Transverse colon (tissue), 4 donors: ENCODE measurements around the gene MACROD1.

Experiments
- POLR2A ChIP-seq: fragments of 450-650 bp; IDR thresholded peaks from one replicate; pipeline ENCODE4 v1.6.1; 2016; ENCODE audit warnings: antibody characterized with exemption, mild to moderate bottlenecking, moderate library complexity
- POLR2AphosphoS5 ChIP-seq, 3 donors: sonication (generic); formaldehyde crosslinking; IDR thresholded peaks; one replicate each; pipeline ENCODE4 v1.6.1; 2016; ENCODE audit warnings: antibody characterized with exemption in 3 of 3
- TF ChIP-seq, protein P1 (sequence below), 5 experiments: fragments of 200-600 bp in 3 of 5; fragments of 450-650 bp in 2 of 5; sonication (generic) in 3 of 5; IDR thresholded peaks; 1 replicate in 2 of 5; 2 replicates in 3 of 5; pipeline ENCODE4 v1.5.1; 2016 to 2017; ENCODE audit warnings: antibody characterized with exemption in 5 of 5, inconsistent platforms in 3 of 5, mild to moderate bottlenecking in 2 of 5, moderate library complexity in 1 of 5

DNA sequence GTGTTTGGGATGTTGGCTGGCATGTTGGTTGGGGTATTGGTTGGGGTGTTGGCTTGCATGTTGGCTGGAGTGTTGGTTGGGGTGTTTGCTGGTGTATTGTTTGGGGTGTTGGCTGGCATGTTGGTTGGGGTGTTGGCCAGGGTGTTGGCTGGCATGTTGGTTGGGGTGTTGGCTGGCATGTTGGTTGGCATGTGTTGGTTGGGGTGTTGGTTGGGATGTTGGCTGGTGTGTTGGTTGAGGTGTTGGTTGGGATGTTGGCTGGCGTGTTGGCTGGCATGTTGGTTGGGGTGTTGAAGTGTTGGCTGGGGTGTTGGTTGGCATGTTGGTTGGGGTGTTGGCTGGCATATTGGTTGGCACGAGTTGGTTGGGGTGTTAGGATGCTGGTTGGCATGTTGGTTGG, 155.1 kb downstream of the MACROD1 start:
- TF ChIP-seq, protein P1, sequence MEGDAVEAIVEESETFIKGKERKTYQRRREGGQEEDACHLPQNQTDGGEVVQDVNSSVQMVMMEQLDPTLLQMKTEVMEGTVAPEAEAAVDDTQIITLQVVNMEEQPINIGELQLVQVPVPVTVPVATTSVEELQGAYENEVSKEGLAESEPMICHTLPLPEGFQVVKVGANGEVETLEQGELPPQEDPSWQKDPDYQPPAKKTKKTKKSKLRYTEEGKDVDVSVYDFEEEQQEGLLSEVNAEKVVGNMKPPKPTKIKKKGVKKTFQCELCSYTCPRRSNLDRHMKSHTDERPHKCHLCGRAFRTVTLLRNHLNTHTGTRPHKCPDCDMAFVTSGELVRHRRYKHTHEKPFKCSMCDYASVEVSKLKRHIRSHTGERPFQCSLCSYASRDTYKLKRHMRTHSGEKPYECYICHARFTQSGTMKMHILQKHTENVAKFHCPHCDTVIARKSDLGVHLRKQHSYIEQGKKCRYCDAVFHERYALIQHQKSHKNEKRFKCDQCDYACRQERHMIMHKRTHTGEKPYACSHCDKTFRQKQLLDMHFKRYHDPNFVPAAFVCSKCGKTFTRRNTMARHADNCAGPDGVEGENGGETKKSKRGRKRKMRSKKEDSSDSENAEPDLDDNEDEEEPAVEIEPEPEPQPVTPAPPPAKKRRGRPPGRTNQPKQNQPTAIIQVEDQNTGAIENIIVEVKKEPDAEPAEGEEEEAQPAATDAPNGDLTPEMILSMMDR (IDR thresholded peaks at IDR 0.05): no peak
- TF ChIP-seq POLR2A (no peak), POLR2AphosphoS5 (IDR thresholded peaks at IDR 0.05) (no peak)
